ENCODE measurements around the gene GPER1.
"Not testable (repeated sequence)": the region's sequence is repeated elsewhere in the genome, so short reads cannot be mapped to it uniquely, and the experiment has no call there.

GPER1 gene

DNA sequence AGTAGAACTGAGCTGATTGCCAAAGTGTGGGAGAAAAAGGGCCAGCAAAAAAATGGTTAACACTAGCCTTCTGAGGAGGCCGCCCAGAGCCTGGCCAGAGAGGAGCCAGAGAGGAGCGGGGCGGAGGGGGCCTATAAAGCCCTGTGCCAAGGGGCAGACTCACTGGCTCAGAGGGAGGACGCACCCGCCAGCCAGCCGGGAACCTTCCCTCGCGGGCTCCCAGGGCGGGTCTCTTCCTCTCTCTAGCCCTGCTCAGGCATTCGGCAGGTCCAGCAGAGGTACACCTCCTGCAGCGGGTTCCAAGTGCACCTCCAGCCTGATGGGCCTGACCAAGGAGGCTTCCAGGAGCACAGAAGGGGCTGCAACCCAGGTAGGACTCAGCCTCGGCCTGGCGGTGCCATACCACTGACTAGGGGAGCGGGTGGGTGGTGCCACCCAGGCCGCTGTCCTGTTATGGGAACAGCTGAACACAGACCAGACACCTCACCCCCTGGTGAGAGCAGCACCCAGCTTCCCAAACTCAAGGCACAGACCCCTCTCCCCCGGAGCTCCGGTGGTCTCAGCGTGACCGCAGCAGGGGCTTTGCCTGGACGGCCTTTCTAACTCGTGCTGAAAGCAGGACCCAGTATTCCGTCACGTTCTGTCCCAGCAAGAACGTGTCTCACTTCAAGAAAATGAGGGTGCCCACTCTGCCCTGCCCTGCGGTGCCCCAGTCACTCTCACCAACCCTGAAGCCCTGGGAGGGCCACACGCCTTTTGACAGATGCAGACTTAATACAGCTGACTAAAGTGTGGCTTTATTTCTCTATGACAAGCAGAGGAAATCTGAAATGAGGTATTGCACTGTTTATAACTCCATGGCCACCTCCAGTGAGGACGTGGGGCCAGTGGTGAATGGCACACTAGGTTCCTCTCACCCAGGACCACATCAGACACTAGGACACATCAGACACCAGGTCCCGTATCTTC lies at the start of gene GPER1:
GPER1 (plus strand) TSS at position 162 of the 969 bp plus-strand sequence. CDS start 3,616 bp downstream, outside the sequence.
- DNase-seq, result no peak

DNA sequence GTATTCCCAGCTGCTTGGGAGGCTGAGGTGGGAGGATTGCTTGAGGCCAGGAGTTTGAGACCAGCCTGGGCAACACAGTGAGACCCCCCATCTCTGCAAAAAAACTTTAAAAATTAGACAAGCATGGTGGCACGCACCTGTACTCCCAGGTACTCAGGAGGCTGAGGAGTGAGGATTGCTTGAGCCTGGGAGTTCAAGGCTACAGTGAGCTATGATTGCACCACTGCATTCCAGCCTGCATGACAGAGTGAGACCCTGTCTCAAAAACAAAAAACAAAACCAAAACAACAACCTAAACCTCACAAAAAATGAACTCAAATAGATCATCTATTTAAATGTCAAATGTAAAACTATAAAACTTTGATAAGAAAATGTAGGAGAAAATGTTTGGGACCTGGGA lies 47.7 kb upstream of the GPER1 start:
- not testable (repeated sequence) for DNase-seq

- no peak for DNase-seq
Observed at GRCh38 chr7:1040790-1041189, 47.1 kb upstream of the GPER1 start.

DNA sequence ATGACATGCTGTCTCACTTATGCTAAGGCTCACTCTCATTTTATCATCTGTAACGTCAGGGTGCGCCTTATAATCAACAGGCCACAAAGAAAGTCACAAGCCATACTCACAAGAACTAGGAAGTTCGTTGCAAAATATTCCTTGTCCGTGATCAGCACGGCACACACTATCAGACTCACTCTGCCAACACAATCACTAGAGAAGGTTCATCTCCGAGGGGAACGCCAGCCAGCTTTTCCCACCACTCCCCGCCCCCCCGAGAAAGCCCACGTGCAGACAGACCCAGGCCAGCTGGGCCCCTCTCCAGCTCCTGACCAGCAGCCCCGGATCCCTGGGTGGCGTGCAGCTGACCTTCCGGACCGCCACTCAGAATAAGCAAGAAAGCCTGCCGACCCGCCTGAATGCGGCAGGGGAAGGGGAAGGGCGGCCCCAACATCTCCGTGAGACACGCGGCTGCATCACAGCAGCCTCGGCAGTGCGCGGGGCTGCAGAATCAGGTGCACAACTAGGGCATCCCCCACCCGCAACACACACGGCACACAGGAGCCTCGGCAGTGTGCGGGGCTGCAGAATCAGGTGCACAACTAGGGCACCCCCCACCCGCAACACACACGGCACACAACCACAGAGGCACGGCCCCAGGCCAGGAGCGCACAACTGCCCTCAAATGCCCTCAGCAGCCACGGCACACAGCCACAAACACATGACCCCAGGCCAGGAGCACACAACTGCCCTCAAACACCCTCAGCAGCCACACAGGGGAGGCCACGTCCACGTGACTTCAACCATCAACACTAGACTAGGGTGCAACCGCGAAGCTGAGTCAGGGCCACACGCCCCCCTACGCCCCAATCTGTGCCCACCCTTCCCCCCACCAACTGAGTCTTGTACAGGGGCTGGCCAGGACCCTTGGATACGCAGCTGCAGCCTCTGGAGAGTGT lies 46.1 kb upstream of the GPER1 start:
- no peak for DNase-seq

DNA sequence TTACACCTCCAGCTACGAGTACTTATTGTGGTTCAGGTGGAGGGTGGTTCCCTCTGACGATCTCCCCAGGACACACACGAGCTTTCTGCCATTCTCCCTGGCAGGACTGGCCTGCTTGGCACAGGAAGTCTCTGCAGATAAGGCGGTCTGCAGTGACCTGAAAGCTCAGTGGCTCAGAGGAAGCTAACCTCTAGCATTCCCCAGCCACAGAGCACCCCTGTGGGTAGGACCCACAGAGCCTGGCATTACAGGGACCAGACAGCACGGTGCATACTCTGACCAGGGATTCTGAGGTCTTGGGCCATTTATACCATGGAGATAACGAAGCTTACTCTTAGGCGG lies 45.5 kb upstream of the GPER1 start:
- DNase-seq, result no peak

DNA sequence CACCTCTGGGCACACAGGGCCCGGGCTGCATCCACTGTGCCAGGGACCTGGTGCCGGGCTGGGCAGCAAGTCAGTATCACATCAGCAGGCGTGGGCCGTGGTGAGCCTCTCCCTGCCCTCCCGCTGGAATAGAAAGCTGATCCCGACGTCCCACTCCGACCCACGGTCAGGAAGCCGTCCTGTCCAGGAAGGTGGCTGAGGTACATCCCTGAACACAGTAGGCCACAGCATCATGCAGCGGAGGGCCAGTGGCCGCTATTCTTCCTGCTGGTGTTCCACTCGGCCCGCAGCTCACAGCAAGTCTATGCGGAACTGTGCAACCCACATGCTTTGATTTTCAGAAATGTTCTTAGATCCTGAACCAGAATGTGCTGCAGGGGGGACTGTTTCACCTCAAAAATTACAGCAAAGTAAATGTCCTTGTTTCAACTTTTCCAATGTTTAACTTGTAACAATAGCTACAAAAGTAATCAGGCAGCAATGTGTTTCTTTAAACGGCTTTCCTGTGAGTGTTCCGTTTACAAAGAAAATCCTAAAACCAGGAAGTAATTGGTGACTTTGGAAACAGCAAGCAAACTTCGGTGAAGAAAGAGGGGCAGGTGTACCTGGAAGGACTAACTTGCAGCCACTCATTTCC lies 44.2 kb upstream of the GPER1 start:
- DNase-seq, result no peak

DNA sequence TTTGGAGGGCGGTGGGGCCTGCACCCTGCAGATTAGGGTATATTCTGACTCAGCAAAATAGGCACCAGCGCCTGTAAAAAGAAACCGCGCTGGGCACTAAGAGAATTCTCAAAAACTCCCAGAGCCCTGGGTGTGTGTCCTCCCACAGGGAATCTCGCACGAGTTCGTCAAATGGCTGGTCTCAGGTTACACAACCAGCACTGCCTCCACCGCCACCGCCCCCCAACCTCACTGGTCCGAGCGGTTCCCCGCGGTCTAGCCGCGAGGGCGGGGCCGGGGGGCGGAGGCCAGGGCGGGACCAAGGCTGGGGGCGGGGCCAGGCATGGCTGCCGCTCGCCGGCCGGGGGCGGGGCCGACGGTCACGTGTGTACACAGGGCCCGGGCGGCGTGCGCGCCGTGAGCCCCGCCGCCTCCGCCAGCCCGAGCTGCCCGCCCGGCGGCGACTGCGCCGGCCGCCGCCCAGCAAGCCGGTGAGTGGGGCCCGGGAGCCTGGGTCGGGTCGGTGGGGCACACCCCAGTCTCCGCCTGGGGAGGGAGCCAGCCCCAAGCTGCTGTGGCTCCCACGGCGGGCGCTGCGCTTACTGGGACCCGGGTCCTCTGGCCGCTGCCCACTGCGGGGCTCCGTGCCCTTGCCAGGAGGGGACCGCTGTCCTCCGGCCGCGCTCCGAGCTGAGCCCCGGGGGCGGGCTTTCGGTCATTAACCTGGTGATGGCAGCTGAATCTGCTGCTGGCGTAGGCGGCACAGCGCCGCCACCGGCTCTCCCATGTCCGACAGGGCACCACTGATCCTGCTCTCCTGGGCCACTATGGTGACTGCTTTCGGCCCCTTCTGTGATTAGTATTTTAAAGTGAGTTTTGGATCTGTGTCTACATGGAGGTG lies 43.5 kb upstream of the GPER1 start, which contains the start of gene GPR146:
GPR146 (plus strand) TSS at position 358 of the 880 bp plus-strand sequence. CDS start 12,970 bp downstream, outside the sequence.
- peak; percentile 90 for DNase-seq

- DNase-seq, result no peak
Observed at GRCh38 chr7:1045069-1046063, 42.5 kb upstream of the GPER1 start.

DNA sequence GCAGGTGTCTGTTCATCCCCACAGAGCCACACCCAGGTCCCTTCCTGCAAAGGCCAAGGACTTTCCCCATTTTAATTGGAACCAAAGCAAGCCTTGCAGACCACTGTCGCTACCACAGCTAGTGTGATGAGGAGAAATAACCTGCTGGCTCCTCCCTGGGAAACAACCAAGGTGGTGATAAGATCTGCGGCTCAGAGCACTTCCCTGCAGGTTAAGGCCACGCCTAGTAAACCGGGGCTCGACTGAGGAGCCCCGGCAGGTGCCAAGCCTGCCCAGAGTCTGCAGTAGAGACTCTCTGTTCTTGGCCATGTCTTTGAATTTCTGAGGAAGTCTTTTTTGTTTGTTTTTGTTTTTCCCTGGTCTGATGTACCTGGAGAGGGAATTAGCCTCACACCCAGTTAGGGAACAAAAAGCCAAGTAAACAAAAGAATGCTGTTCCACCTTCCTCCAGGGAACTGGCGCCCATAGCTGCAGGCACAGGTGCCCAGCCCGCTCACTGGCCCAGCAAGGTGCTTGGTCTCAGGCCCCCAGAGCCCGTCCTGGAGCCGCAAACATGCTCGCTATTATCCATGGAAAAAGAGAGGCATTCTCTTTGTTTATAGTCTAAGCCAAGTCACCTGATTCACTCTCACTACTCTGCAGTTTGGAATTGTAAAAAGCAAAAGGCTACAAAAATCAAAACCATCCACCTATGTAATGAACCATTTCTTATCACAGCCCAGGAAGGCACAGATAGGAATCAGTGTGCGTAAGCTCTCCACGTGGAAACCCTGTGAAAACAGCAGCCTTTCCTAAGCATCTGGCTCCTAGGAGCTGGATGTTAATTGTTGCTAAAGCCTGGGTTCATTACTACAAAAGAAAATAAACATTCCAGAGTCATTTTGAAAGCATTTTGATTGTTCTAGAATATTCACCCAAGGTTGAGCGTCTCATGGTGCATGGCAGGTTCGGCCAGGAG lies 40.9 kb upstream of the GPER1 start:
- DNase-seq, result peak; percentile 17

- no peak for DNase-seq
Observed at GRCh38 chr7:1049006-1049741, 38.7 kb upstream of the GPER1 start.

DNA sequence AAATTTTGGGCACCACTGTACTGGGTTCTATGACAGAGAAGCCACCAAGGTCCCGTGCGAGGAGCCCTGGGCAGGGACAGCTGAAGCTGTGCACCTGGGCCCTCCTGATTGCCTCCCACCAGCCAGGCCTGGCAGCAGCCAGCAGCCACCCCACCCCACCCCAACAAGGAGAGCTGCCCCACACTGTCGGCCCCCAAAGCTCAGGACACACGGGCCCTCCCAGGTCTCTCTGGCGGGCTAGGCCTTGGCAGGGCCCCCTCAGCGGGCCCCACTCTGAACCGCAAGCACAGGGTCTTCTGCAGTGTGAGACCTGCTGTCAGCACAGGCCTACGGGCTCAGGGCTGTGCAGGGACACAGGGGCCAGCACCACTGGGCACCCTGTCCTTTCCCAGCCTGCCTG lies 38.1 kb upstream of the GPER1 start:
- DNase-seq, result no peak

DNA sequence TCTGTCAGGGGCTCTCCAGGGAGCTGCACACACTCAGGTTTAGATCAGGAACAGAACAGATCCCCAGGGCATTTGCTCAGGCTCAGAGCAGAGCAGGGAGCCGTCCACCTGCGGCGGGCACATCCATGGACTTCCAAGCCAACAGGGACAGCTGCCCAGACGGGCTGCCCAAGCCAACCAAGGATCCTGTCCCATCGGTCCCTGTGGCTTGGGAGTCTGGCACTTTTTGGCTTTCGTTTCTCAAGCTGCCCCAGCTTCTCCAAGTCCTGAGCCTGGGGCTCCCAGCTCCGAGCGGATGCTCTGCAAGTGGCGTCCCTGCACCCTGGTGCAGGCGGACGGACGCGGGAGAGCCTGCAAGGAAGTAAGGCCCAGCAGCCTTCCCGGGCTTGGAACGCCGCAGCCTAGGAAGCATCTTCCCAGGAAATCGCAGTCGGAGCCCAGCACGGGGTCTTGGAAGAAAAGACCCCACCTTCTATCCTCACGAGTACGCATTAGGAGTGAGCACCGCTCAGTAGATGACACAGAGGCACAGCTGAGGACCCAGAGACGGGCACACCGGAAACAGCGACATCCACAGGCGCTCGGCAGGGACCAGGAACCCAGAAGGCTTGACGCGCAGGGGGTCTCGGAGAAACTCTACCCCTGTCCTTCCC lies 37.5 kb upstream of the GPER1 start:
- DNase-seq, result no peak

DNA sequence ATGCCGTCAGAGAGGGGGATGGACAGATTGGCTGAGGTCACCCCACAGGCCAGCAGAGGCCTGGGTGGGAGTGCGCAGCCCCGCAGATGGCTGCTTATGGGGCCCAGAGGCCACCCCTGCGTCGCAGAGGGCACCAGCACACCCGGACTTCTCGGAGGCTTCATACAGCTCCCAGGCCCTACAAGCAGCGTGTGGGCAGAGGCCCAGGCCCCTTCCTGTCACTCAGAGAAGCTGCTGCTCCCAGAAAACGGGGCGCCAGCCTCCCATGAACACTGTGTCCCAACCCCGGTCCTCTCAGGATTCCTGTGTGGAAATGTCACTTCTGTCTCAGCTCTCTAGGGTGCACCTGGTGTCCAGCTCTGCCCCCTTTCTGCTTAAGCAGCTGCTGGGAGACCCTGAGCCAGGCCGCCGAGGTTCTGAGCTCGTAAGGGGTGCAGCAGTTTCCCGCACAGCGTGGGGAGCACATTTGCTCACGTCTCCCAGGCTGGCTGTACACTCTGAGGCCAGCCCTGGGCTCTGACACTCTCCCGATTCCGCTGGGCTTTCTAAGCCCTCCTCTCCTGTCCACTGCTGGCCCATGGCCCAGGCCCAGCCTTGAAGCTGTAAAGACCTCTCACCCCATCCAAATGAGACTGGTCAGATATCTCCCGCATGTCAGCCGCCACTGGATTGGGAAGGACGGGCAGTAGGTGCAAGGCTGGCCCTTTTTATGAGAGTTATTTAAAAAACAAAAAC lies 36.8 kb upstream of the GPER1 start:
- DNase-seq, result no peak

DNA sequence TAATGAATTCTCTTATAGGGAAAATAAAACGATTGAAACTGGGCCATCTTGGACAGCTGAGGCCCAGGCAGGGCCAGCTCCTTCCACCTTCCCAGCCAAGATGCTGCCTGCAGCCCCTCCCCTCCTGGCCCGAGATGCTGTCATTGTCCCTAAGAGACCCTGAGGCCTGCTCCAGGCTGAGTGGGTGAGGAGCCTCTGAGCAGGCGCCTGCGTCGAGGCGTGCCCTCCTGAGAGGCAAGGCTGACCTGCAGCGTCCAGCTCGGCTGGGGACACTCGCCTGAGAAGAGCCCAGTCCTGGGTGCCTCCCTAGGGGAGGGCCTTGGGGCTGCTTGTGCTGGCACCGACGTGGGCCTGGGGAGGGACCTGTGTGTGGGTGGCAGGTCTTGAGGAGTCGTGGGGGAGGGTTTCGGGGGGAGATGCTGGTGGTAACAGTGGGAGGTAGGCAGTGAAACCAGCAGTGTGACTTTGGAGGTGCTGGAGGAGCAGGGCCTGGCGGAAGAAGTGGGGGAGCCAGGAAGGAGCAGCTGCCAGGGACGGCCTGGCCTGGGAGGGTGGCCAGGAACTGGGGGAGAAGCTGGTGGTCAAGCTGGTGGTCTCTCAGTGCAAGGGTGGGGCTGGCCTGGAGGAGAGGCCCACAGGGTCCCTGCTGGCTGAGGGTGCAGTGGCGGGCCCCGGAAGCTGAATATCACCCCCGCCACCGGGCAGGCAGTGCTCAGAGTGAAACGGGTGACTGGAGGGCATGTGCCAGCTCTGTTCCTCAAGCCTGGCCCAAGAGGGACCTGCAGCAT lies 35.7 kb upstream of the GPER1 start:
- no peak for DNase-seq

- no peak for DNase-seq
Observed at GRCh38 chr7:1053002-1053411, 34.9 kb upstream of the GPER1 start.

- no peak for DNase-seq
Observed at GRCh38 chr7:1053816-1054370, 34.0 kb upstream of the GPER1 start.

All from stimulated activated CD4-positive, alpha-beta T cell treated with anti-CD3 and anti-CD28 coated beads, Interleukin-4, amount 100 ng/mL, for 24 hours (primary cell).